Measurements from ENCODE around the gene TROAP. TPM values are rescaled to one million over a fixed set of nuclear protein-coding genes. Genes with fewer than 3 reads are reported as not detected.
"Not testable (repeated sequence)": the region's sequence is repeated elsewhere in the genome, so short reads cannot be mapped to it uniquely, and the experiment has no call there.

TROAP gene
- total and polyA plus RNA-seq, 9 of the 15 experiments (the other 6 are each of a cell fraction or from before 2014, with no cell fraction given): 46.4 to 171 (median 59.8) TPM

DNA sequence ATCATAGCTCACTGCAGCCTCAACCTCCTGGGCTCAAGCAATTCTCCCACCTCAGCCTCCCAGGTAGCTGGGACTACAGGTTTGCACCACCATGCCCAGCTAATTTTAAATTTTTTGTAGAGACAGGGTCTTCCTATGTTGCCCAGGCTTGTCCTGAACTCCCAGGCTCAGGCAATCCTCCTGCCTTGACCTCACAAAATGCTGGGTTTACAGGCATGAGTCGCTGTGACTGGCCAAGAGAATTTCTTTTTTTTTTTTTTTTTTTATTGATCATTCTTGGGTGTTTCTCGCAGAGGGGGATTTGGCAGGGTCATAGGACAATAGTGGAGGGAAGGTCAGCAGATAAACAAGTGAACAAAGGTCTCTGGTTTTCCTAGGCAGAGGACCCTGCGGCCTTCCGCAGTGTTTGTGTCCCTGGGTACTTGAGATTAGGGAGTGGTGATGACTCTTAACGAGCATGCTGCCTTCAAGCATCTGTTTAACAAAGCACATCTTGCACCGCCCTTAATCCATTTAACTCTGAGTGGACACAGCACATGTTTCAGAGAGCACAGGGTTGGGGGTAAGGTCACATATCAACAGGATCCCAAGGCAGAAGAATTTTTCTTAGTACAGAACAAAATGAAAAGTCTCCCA, 40.2 kb upstream of the TROAP start (continued):
- TF ChIP-seq, protein P1, sequence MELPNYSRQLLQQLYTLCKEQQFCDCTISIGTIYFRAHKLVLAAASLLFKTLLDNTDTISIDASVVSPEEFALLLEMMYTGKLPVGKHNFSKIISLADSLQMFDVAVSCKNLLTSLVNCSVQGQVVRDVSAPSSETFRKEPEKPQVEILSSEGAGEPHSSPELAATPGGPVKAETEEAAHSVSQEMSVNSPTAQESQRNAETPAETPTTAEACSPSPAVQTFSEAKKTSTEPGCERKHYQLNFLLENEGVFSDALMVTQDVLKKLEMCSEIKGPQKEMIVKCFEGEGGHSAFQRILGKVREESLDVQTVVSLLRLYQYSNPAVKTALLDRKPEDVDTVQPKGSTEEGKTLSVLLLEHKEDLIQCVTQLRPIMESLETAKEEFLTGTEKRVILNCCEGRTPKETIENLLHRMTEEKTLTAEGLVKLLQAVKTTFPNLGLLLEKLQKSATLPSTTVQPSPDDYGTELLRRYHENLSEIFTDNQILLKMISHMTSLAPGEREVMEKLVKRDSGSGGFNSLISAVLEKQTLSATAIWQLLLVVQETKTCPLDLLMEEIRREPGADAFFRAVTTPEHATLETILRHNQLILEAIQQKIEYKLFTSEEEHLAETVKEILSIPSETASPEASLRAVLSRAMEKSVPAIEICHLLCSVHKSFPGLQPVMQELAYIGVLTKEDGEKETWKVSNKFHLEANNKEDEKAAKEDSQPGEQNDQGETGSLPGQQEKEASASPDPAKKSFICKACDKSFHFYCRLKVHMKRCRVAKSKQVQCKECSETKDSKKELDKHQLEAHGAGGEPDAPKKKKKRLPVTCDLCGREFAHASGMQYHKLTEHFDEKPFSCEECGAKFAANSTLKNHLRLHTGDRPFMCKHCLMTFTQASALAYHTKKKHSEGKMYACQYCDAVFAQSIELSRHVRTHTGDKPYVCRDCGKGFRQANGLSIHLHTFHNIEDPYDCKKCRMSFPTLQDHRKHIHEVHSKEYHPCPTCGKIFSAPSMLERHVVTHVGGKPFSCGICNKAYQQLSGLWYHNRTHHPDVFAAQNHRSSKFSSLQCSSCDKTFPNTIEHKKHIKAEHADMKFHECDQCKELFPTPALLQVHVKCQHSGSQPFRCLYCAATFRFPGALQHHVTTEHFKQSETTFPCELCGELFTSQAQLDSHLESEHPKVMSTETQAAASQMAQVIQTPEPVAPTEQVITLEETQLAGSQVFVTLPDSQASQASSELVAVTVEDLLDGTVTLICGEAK (IDR thresholded peaks at IDR 0.05): peak; percentile 35; the same call in 1 of the 2 replicates
- TF ChIP-seq, protein P1 (CRISPR knock-in tag; IDR thresholded peaks at IDR 0.05): not testable (repeated sequence)

Measured in K562 (cell line).